HepG2 (cell line): ENCODE measurements around the gene GJC2. TPM values are rescaled to one million over a fixed set of nuclear protein-coding genes. Genes with fewer than 3 reads are reported as not detected.

Experiments used
- ATAC-seq: fragments of 200-7000 bp; cut with Tn5 transposase; 3 replicates; pipeline ENCODE4 v1.9.1; 2020; ENCODE audit warnings: mild to moderate bottlenecking, moderate library complexity
- BruUV-seq: library from RNA; stranded (reverse); fragments of 400-500 nt; replicated peaks from 2 replicates; lab custom pipeline; 2021; lab: Mats Ljungman, UMichigan
- CTCF ChIA-PET: fragments of 300-600 bp; formaldehyde crosslinking; extraction: SDS; loops from one replicate; lab custom pipeline; 2021; ENCODE audit warnings: low total read pairs, inconsistent platforms, low intra/inter-chr PET ratio; lab: Yijun Ruan, JAX
- POLR2A ChIA-PET: fragments of 350-600 bp; sonication (Branson Sonifier 250); formaldehyde crosslinking; loops from one replicate; lab custom pipeline; 2020; ENCODE audit warnings: antibody characterized with exemption, inconsistent platforms; lab: Yijun Ruan, JAX
- DNase-seq: peaks from one replicate; pipeline ENCODE4 v3.0.0-alpha.2; 2015; ENCODE audit warnings: low spot score
- FAIRE-seq: peaks from 3 replicates; lab custom pipeline; 2011; peaks lifted over from hg19 to GRCh38; lab: Jason Lieb, UNC
- H2AFZ ChIP-seq: one replicate; pipeline ENCODE4 v1.6.1; 2011; ENCODE audit warnings: low read length, inconsistent platforms
- H3K27ac ChIP-seq: fragments of 300-600 bp; 3 replicates; pipeline ENCODE4 v1.8.0; 2011; ENCODE audit warnings: mixed run types, mild to moderate bottlenecking, mixed read lengths, low read length, inconsistent platforms; ENCODE audit not compliant: insufficient read depth; ENCODE audit errors: extremely low read length
- H3K27me3 ChIP-seq, 2 experiments: fragments of 200-600 bp in 1 of 2; 2 replicates in 1 of 2; 3 replicates in 1 of 2; pipeline versions ENCODE4 v1.6.0 to v1.8.0; 2011; ENCODE audit warnings: low read length in 2 of 2, mild to moderate bottlenecking in 2 of 2, moderate library complexity in 2 of 2, inconsistent platforms in 1 of 2; ENCODE audit not compliant: insufficient read depth in 2 of 2, control insufficient read depth in 1 of 2
- H3K36me3 ChIP-seq, 2 experiments: fragments of 200-600 bp in 1 of 2; replicated peaks in 1 of 2; 2 replicates in 1 of 2; 3 replicates in 1 of 2; pipeline versions ENCODE4 v1.5.1 to v1.8.0; 2011; ENCODE audit warnings: low read length in 2 of 2, inconsistent platforms in 1 of 2; ENCODE audit not compliant: insufficient read depth in 2 of 2, control insufficient read depth in 1 of 2
- H3K4me1 ChIP-seq: 2 replicates; pipeline ENCODE4 v1.5.1; 2012; ENCODE audit warnings: low read length, inconsistent platforms; ENCODE audit not compliant: insufficient read depth
- H3K4me2 ChIP-seq: 2 replicates; pipeline ENCODE4 v1.6.0; 2011; ENCODE audit warnings: low read depth, low read length, inconsistent platforms
- H3K4me3 ChIP-seq, 3 experiments: fragments of 200-600 bp in 1 of 3; sonication (generic), shearing (Covaris generic) in 1 of 3; replicated peaks in 1 of 3; 2 replicates each; pipeline ENCODE4 v1.5.1; 2011 to 2016; ENCODE audit warnings: low read length in 3 of 3, inconsistent platforms in 2 of 3, low read depth in 2 of 3, mild to moderate bottlenecking in 2 of 3, control low read depth in 1 of 3, mixed read lengths in 1 of 3; ENCODE audit not compliant: insufficient read depth in 1 of 3
- H3K79me2 ChIP-seq: one replicate; pipeline ENCODE4 v1.6.1; 2011; ENCODE audit warnings: low read length, inconsistent platforms; ENCODE audit not compliant: insufficient read depth
- H3K9ac ChIP-seq: 2 replicates; pipeline ENCODE4 v1.6.0; 2011; ENCODE audit warnings: mild to moderate bottlenecking, low read depth, low read length, inconsistent platforms; ENCODE audit not compliant: insufficient read depth
- H3K9me3 ChIP-seq: 2 replicates; pipeline ENCODE4 v1.5.1; 2012; ENCODE audit warnings: mild to moderate bottlenecking, low read length
- H4K20me1 ChIP-seq: 2 replicates; pipeline ENCODE4 v1.6.0; 2011; ENCODE audit warnings: inconsistent platforms, mild to moderate bottlenecking, low read length, moderate library complexity; ENCODE audit not compliant: insufficient read depth
- CHD4 ChIP-seq: fragments of 200-600 bp; sonication (generic); IDR thresholded peaks from 2 replicates; pipeline ENCODE4 v1.7.0; 2017; ENCODE audit warnings: mild to moderate bottlenecking, low read length, borderline replicate concordance
- CREB1 ChIP-seq, 2 experiments: fragments of 450-650 bp in 1 of 2; IDR thresholded peaks; 2 replicates each; pipeline ENCODE4 v1.6.1; 2016 to 2017; ENCODE audit warnings: control low read depth in 1 of 2, mild to moderate bottlenecking in 1 of 2, missing compliant biosample characterization in 1 of 2, missing genetic modification characterization in 1 of 2
- ELK4 ChIP-seq: sonication (generic); formaldehyde crosslinking; IDR thresholded peaks from 2 replicates; pipeline ENCODE4 v1.9.0; 2021; ENCODE audit warnings: missing genetic modification reagents, borderline replicate concordance
- KAT8 ChIP-seq: IDR thresholded peaks from 2 replicates; pipeline ENCODE4 v1.6.1; 2016; ENCODE audit warnings: missing genetic modification reagents, missing compliant biosample characterization
- KLF11 ChIP-seq: IDR thresholded peaks from 2 replicates; pipeline ENCODE4 v1.6.1; 2016; ENCODE audit warnings: missing compliant biosample characterization
- NFRKB ChIP-seq: fragments of 450-650 bp; IDR thresholded peaks from 2 replicates; pipeline ENCODE4 v1.6.1; 2017
- ZBTB38 ChIP-seq: sonication (generic); formaldehyde crosslinking; IDR thresholded peaks from 2 replicates; pipeline ENCODE4 v1.5.1; 2020; ENCODE audit warnings: mild to moderate bottlenecking, missing genetic modification reagents
- ZBTB46 ChIP-seq: sonication (generic); formaldehyde crosslinking; IDR thresholded peaks from 2 replicates; pipeline ENCODE4 v1.4.0; 2020; ENCODE audit warnings: mild to moderate bottlenecking, missing genetic modification reagents, borderline replicate concordance
- ZNF264 ChIP-seq: sonication (generic); formaldehyde crosslinking; IDR thresholded peaks from 2 replicates; pipeline ENCODE4 v1.4.0; 2020; ENCODE audit warnings: missing genetic modification reagents
- ZNF280B ChIP-seq: sonication (generic); formaldehyde crosslinking; IDR thresholded peaks from 2 replicates; pipeline ENCODE4 v1.5.0; 2020; ENCODE audit warnings: missing genetic modification reagents, mild to moderate bottlenecking, borderline replicate concordance
- ZNF292 ChIP-seq: sonication (generic); formaldehyde crosslinking; IDR thresholded peaks from 2 replicates; pipeline ENCODE4 v1.8.1; 2022; ENCODE audit warnings: mild to moderate bottlenecking, low read depth, missing genetic modification reagents, borderline replicate concordance
- ZNF510 ChIP-seq: sonication (generic); formaldehyde crosslinking; IDR thresholded peaks from 2 replicates; pipeline ENCODE4 v1.4.0; 2020; ENCODE audit warnings: low read depth, mild to moderate bottlenecking, missing genetic modification reagents
- ZNF597 ChIP-seq: sonication (generic); formaldehyde crosslinking; IDR thresholded peaks from 2 replicates; pipeline ENCODE4 v1.5.0; 2020; ENCODE audit warnings: missing genetic modification reagents
- ZNF776 ChIP-seq: sonication (generic); formaldehyde crosslinking; IDR thresholded peaks from 2 replicates; pipeline ENCODE4 v1.4.0; 2020; ENCODE audit warnings: mild to moderate bottlenecking, missing genetic modification reagents
- ZXDC ChIP-seq: sonication (generic); formaldehyde crosslinking; IDR thresholded peaks from 2 replicates; pipeline ENCODE4 v1.5.0; 2020; ENCODE audit warnings: mild to moderate bottlenecking, missing genetic modification reagents
- WGBS: methylation state at CpG from one replicate; pipeline ENCODE4 v1.1.6; 2017; ENCODE audit warnings: low lambda C conversion rate; 5-methylcytosine and 5-hydroxymethylcytosine counted together
- in situ Hi-C: cut with HindIII; loops from 2 replicates; pipeline ENCODE4 v1.10.0; 2017; ENCODE audit warnings: low pct_unique_long_range_greater_than_20kb; ENCODE audit not compliant: extremely low pct_ligation_motif_present
- intact Hi-C: fragments of 100-400 bp; cut with micrococcal nuclease; formaldehyde crosslinking; loops from one replicate; pipeline ENCODE4 v1.10.0; 2022; ENCODE audit not compliant: unreplicated experiment
- polyA plus RNA-seq, 8 experiments: library from polyadenylated mRNA; depleted of rRNA in 3 of 8; stranded (reverse) in 7 of 8; unstranded in 1 of 8; fragments of >200 nt; fragmentation: Illumina TruSeq in 4 of 8; extraction: Trizol in 4 of 8; gene quantifications; 2 replicates each; pipeline versions ENCODE4 v1.2.1 to v1.2.3, GENCODE V29; 2011 to 2016; ENCODE audit warnings: low read depth in 4 of 8, missing spikeins in 1 of 8, mixed read lengths in 1 of 8; ENCODE audit not compliant: insufficient read depth in 1 of 8
- total RNA-seq, 5 experiments: library from RNA; depleted of rRNA; stranded (reverse); fragments of >200 nt; fragmentation: Illumina TruSeq; extraction: Trizol; gene quantifications; 2 replicates each; pipeline ENCODE4 v1.2.3, GENCODE V29; 2016; ENCODE audit warnings: low read depth in 1 of 5

Gene GJC2
- total and polyA plus RNA-seq, 2 of the 13 experiments (the other 11 are each of a cell fraction or from before 2014, with no cell fraction given), result 1.6 to 3.8 TPM

- H3K9me3 ChIP-seq, result no peaks in the 10 kb centered on the region
- in situ Hi-C loops (loop anchor here (5.0 kb wide), 1 partner anchor 40 kb away; no protein-coding TSS in a partner anchor), intact Hi-C loops (no loop called here)
- H2AFZ ChIP-seq, result no peak overlapping the region
- H3K27ac ChIP-seq, result no peak overlapping the region
- H3K79me2 ChIP-seq, result no peaks in the 10 kb centered on the region
- H3K4me3 ChIP-seq, result no peak overlapping the region
- H4K20me1 ChIP-seq, result 0 out of 2 replicates have a peak, but pooled peaks cover 2% of the 10 kb centered on the region
- no TSS peak for BruUV-seq
- no peaks in the 10 kb centered on the region; a peak in 1 of 5 replicates for H3K36me3 ChIP-seq
- H3K4me2 ChIP-seq, result no peak overlapping the region
- ChIA-PET CTCF (no interaction called here), POLR2A (interaction anchor here (1.0 kb wide), 1 partner anchor 12 kb away, joined by 7 read pairs; the partner anchor contains the start of gene IBA57)
- no peaks in the 10 kb centered on the region; a peak in 1 of 5 replicates for H3K27me3 ChIP-seq
- WGBS, result 80% methylated on average over 4 of the region's 5 CpGs
- no peaks in the 10 kb centered on the region for H3K4me1 ChIP-seq
- DNase-seq (no peak), FAIRE-seq (no peak), ATAC-seq (no peak)
- H3K9ac ChIP-seq, result no peak overlapping the region
- TF ChIP-seq ZNF510 (CRISPR knock-in tag), result no peak
- no peak for TF ChIP-seq ZNF597 (CRISPR knock-in tag)
- no peak for TF ChIP-seq ZXDC (CRISPR knock-in tag)
- no peak for TF ChIP-seq KAT8
- no peak for TF ChIP-seq ZBTB46 (CRISPR knock-in tag)
- TF ChIP-seq NFRKB, result no peak
- no peak for TF ChIP-seq ZBTB38 (CRISPR knock-in tag)
- TF ChIP-seq ZNF776 (CRISPR knock-in tag), result no peak
- no peak for TF ChIP-seq ZNF280B (CRISPR knock-in tag)
- no peak for TF ChIP-seq ELK4
- TF ChIP-seq ZNF292 (CRISPR knock-in tag), result no peak
- no peak for TF ChIP-seq CREB1 (IDR thresholded peaks at IDR 0.05)
- TF ChIP-seq CREB1 (CRISPR knock-in tag; IDR thresholded peaks at IDR 0.05), result no peak
- no peak for TF ChIP-seq CHD4
- TF ChIP-seq KLF11 (CRISPR knock-in tag), result no peak
- TF ChIP-seq ZNF264 (CRISPR knock-in tag), result no peak
Observed at GRCh38 chr1:228177183-228177475, 27.4 kb downstream of the GJC2 start.
